Skin of body (tissue), 2 donors: ENCODE data around the gene PEAR1. TPM values are rescaled to one million over a fixed set of nuclear protein-coding genes. Genes with fewer than 3 reads are reported as not detected.
A peak's percentile ranks its signal among the peaks of the same experiment; 100 is the strongest.

Experiments used
- DNase-seq: peaks from one replicate; lab custom pipeline; 2025; lab: John Stamatoyannopoulos, UW
- total RNA-seq: library from RNA; depleted of rRNA; stranded (reverse); fragments of >200 nt; gene quantifications from one replicate; pipeline ENCODE4 v1.2.3, GENCODE V29; 2014

Gene PEAR1
- total RNA-seq, 1 donor from 2014 or later, result 5.5 TPM

- peak; percentile 36 for DNase-seq
Observed at GRCh38 chr1:156899956-156900718, 6.6 kb downstream of the PEAR1 start.

- no peak for DNase-seq
Observed at GRCh38 chr1:156900896-156901589, 7.5 kb downstream of the PEAR1 start.

GRCh38 chr1:156901590-156901900 is 8.0 kb downstream of the PEAR1 start:
- DNase-seq, result no peak

GRCh38 chr1:156901966-156902915 is 8.7 kb downstream of the PEAR1 start:
- DNase-seq, result no peak

- no peak for DNase-seq
Observed at GRCh38 chr1:156903328-156904091, 10.0 kb downstream of the PEAR1 start.

GRCh38 chr1:156904187-156904959 is 10.9 kb downstream of the PEAR1 start:
- no peak for DNase-seq

GRCh38 chr1:156905176-156905575 is 11.7 kb downstream of the PEAR1 start:
- DNase-seq, result no peak

GRCh38 chr1:156905651-156906050 is 12.1 kb downstream of the PEAR1 start:
- DNase-seq, result no peak

- no peak for DNase-seq
Observed at GRCh38 chr1:156906206-156906906, 12.8 kb downstream of the PEAR1 start.

GRCh38 chr1:156908541-156908940 is 15.0 kb downstream of the PEAR1 start:
- no peak for DNase-seq

GRCh38 chr1:156908955-156909354 is 15.4 kb downstream of the PEAR1 start:
- DNase-seq, result no peak

- no peak for DNase-seq
Observed at GRCh38 chr1:156909671-156910070, 16.2 kb downstream of the PEAR1 start.

GRCh38 chr1:156910309-156910782 is 16.8 kb downstream of the PEAR1 start:
- DNase-seq, result no peak

- DNase-seq, result peak; percentile 11
Observed at GRCh38 chr1:156911577-156912298, 18.2 kb downstream of the PEAR1 start.

- no peak for DNase-seq
Observed at GRCh38 chr1:156912310-156912709, 18.8 kb downstream of the PEAR1 start.

- DNase-seq, result peak; percentile 61
Observed at GRCh38 chr1:156912861-156913808, 19.6 kb downstream of the PEAR1 start.

GRCh38 chr1:156913809-156914387 is 20.4 kb downstream of the PEAR1 start:
- no peak for DNase-seq
